GF-D8 (cell line): ENCODE results near the gene CAB39.
A peak's percentile ranks its signal among the peaks of the same experiment; 100 is the strongest.

Experiments
- DNase-seq: peaks from one replicate; lab custom pipeline; 2025; lab: John Stamatoyannopoulos, UW

CAB39 gene

GRCh38 chr2:230785346-230785745 is 72.7 kb downstream of the CAB39 start:
- DNase-seq = no peak

- DNase-seq = no peak
These were observed 74.5 kb downstream of the CAB39 start for GRCh38 chr2:230787101-230787500.

GRCh38 chr2:230788554-230789175 is 76.0 kb downstream of the CAB39 start:
- no peak for DNase-seq

GRCh38 chr2:230790981-230791380 is 78.3 kb downstream of the CAB39 start:
- DNase-seq = no peak

- DNase-seq = peak; percentile 43
These were observed 81.1 kb downstream of the CAB39 start for GRCh38 chr2:230793572-230794359.

- no peak for DNase-seq
These were observed 81.9 kb downstream of the CAB39 start for GRCh38 chr2:230794497-230794896.

GRCh38 chr2:230795856-230796255 is 83.2 kb downstream of the CAB39 start:
- DNase-seq = no peak

- no peak for DNase-seq
These were observed 83.7 kb downstream of the CAB39 start for GRCh38 chr2:230796280-230796862.

- peak; percentile 74 for DNase-seq
These were observed 85.2 kb downstream of the CAB39 start for GRCh38 chr2:230797515-230798495.

- peak; percentile 32 for DNase-seq
These were observed 86.2 kb downstream of the CAB39 start for GRCh38 chr2:230798769-230799399.

GRCh38 chr2:230805353-230806017 is 92.8 kb downstream of the CAB39 start:
- DNase-seq = no peak

- DNase-seq = no peak
These were observed 95.1 kb downstream of the CAB39 start for GRCh38 chr2:230807729-230808128.

GRCh38 chr2:230809015-230809414 is 96.4 kb downstream of the CAB39 start:
- DNase-seq = no peak

- no peak for DNase-seq
These were observed 97.1 kb downstream of the CAB39 start for GRCh38 chr2:230809677-230810251.

GRCh38 chr2:230811508-230811907 is 98.9 kb downstream of the CAB39 start:
- DNase-seq = no peak

- DNase-seq = no peak
These were observed 99.4 kb downstream of the CAB39 start for GRCh38 chr2:230812033-230812432.

GRCh38 chr2:230814616-230815015 is 102.0 kb downstream of the CAB39 start:
- no peak for DNase-seq

- DNase-seq = no peak
These were observed 102.4 kb downstream of the CAB39 start for GRCh38 chr2:230815088-230815487.

- DNase-seq = no peak
These were observed 104.1 kb downstream of the CAB39 start for GRCh38 chr2:230816735-230817134.

- DNase-seq = no peak
These were observed 106.8 kb downstream of the CAB39 start for GRCh38 chr2:230819433-230819832.
